K562 (cell line): ENCODE measurements around the gene EHBP1. TPM values are rescaled to one million over a fixed set of nuclear protein-coding genes. Genes with fewer than 3 reads are reported as not detected.

ENCODE experiments used
- ATAC-seq: fragments of 200-7000 bp; cut with Tn5 transposase; 3 replicates; pipeline ENCODE4 v1.9.1; 2020; ENCODE audit warnings: moderate library complexity
- BruUV-seq: library from RNA; stranded (reverse); fragments of 400-500 nt; replicated peaks from 2 replicates; lab custom pipeline; 2021; lab: Mats Ljungman, UMichigan
- CTCF ChIA-PET: fragments of 300-600 bp; formaldehyde crosslinking; extraction: SDS; loops from one replicate; lab custom pipeline; 2021; ENCODE audit warnings: low intra/inter-chr PET ratio; lab: Yijun Ruan, JAX
- POLR2A ChIA-PET: fragments of 300-600, 350-650 bp; sonication (Branson Sonifier 250); formaldehyde crosslinking; extraction: SDS; loops from one replicate; lab custom pipeline; 2021; ENCODE audit warnings: antibody characterized with exemption, inconsistent platforms; lab: Yijun Ruan, JAX
- DNase-seq, 4 experiments: peaks; one replicate each; pipeline versions ENCODE4 v3.0.0 to v3.0.0-alpha.2; 2011 to 2018; ENCODE audit warnings: low spot score in 3 of 4, mixed read lengths in 3 of 4; ENCODE audit errors: extremely low read depth in 1 of 4
- FAIRE-seq: peaks from 2 replicates; lab custom pipeline; 2011; peaks lifted over from hg19 to GRCh38; lab: Jason Lieb, UNC
- H2AFZ ChIP-seq: 2 replicates; pipeline ENCODE4 v1.6.0; 2011; ENCODE audit warnings: low read depth, low read length, control low read depth, inconsistent platforms
- H3K27ac ChIP-seq: fragments of 200-600 bp; 3 replicates; pipeline ENCODE4 v1.8.0; 2011; ENCODE audit warnings: low read depth, mild to moderate bottlenecking, control low read depth, inconsistent platforms, low read length, moderate library complexity, mixed read lengths; ENCODE audit errors: extremely low read depth
- H3K27me3 ChIP-seq, 2 experiments: fragments of 300-600 bp in 1 of 2; 2 replicates in 1 of 2; 3 replicates in 1 of 2; pipeline versions ENCODE4 v1.6.0 to v1.8.0; 2011; ENCODE audit warnings: inconsistent platforms in 2 of 2, low read length in 2 of 2, mild to moderate bottlenecking in 1 of 2, mixed read lengths in 1 of 2, moderate library complexity in 1 of 2; ENCODE audit not compliant: control insufficient read depth in 2 of 2, insufficient read depth in 2 of 2
- H3K36me3 ChIP-seq: fragments of 300-600 bp; 3 replicates; pipeline ENCODE4 v1.8.0; 2011; ENCODE audit warnings: mild to moderate bottlenecking, low read length, inconsistent platforms; ENCODE audit not compliant: control insufficient read depth, insufficient read depth
- H3K4me1 ChIP-seq, 2 experiments: fragments of 200-600 bp in 1 of 2; replicated peaks in 1 of 2; 2 replicates in 1 of 2; 3 replicates in 1 of 2; pipeline versions ENCODE4 v1.5.1 to v1.8.0; 2011; ENCODE audit warnings: inconsistent platforms in 2 of 2, low read length in 2 of 2, mild to moderate bottlenecking in 1 of 2, mixed read lengths in 1 of 2, moderate library complexity in 1 of 2; ENCODE audit not compliant: control insufficient read depth in 2 of 2, insufficient read depth in 2 of 2
- H3K4me2 ChIP-seq: 2 replicates; pipeline ENCODE4 v1.6.1; 2011; ENCODE audit warnings: low read length, control low read depth, inconsistent platforms, mixed read lengths; ENCODE audit not compliant: insufficient read depth
- H3K4me3 ChIP-seq: fragments of 200-600 bp; sonication (generic), shearing (Covaris generic); 2 replicates; pipeline ENCODE4 v1.5.1; 2016; ENCODE audit warnings: control low read depth, inconsistent platforms
- H3K79me2 ChIP-seq: fragments of 200-600 bp; 3 replicates; pipeline ENCODE4 v1.8.0; 2011; ENCODE audit warnings: low read length, inconsistent platforms; ENCODE audit not compliant: control insufficient read depth, insufficient read depth
- H3K9ac ChIP-seq, 2 experiments: 2 replicates each; pipeline versions ENCODE4 v1.6.0 to v1.6.1; 2011; ENCODE audit warnings: low read depth in 2 of 2, low read length in 2 of 2, control low read depth in 1 of 2, inconsistent platforms in 1 of 2, mild to moderate bottlenecking in 1 of 2, mixed read lengths in 1 of 2; ENCODE audit not compliant: insufficient read depth in 1 of 2
- H3K9me1 ChIP-seq: one replicate; pipeline ENCODE4 v1.6.0; 2011; ENCODE audit warnings: inconsistent platforms, mild to moderate bottlenecking, low read length, moderate library complexity; ENCODE audit not compliant: control insufficient read depth, insufficient read depth
- H3K9me3 ChIP-seq: replicated peaks from 2 replicates; pipeline ENCODE4 v1.5.1; 2011; ENCODE audit warnings: low read depth, low read length, inconsistent platforms; ENCODE audit not compliant: control insufficient read depth, insufficient read depth
- H4K20me1 ChIP-seq: replicated peaks from 2 replicates; pipeline ENCODE4 v1.6.1; 2011; ENCODE audit warnings: low read length, inconsistent platforms, mixed read lengths; ENCODE audit not compliant: control insufficient read depth, insufficient read depth
- CHD4 ChIP-seq: fragments of 200-600 bp; sonication (generic); IDR thresholded peaks from 3 replicates; pipeline ENCODE4 v1.6.1; 2012; ENCODE audit warnings: low read depth, mild to moderate bottlenecking, mixed read lengths, low read length, inconsistent platforms; ENCODE audit not compliant: insufficient read depth, insufficient replicate concordance, poor library complexity, severe bottlenecking
- ELF4 ChIP-seq: fragments of 450-650 bp; formaldehyde crosslinking; IDR thresholded peaks from 2 replicates; pipeline ENCODE4 v1.4.0; 2022; ENCODE audit warnings: missing genetic modification characterization
- KAT2B ChIP-seq: IDR thresholded peaks from one replicate; pipeline ENCODE4 v1.6.1; 2012; ENCODE audit warnings: low read depth, mild to moderate bottlenecking, control low read depth, inconsistent platforms, low read length, moderate library complexity
- NFXL1 ChIP-seq: fragments of 450-650 bp; formaldehyde crosslinking; IDR thresholded peaks from 2 replicates; pipeline ENCODE4 v1.4.0; 2021; ENCODE audit warnings: mild to moderate bottlenecking
- SMARCA4 ChIP-seq: fragments of 450-650 bp; IDR thresholded peaks from 2 replicates; pipeline ENCODE4 v1.6.1; 2016
- TEAD2 ChIP-seq: fragments of 450-650 bp; IDR thresholded peaks from 2 replicates; pipeline ENCODE4 v1.6.1; 2016; ENCODE audit warnings: missing genetic modification characterization, control low read depth, missing compliant biosample characterization
- TRIM28 ChIP-seq: fragments of 450-650 bp; IDR thresholded peaks from 2 replicates; pipeline ENCODE4 v1.6.1; 2017
- ZBTB1 ChIP-seq: sonication (generic); formaldehyde crosslinking; IDR thresholded peaks from 2 replicates; pipeline ENCODE4 v1.8.1; 2023; ENCODE audit warnings: missing genetic modification reagents, low read depth, mild to moderate bottlenecking, borderline replicate concordance
- ZNF311 ChIP-seq: fragments of 250-450 bp; sonication (Bioruptor Pico); IDR thresholded peaks from 2 replicates; pipeline ENCODE4 v1.4.0; 2020; ENCODE audit warnings: mild to moderate bottlenecking, moderate library complexity
- ZNF316 ChIP-seq: fragments of 450-650 bp; IDR thresholded peaks from 2 replicates; pipeline ENCODE4 v1.6.1; 2016
- ZNF766 ChIP-seq: fragments of 200-800 bp; sonication (Bioruptor generic); conservative IDR thresholded peaks from 2 replicates; pipeline ENCODE4 v1.6.1; 2016; ENCODE audit warnings: missing genetic modification characterization, missing compliant biosample characterization
- WGBS: fragments of 100-300 bp; shearing (Covaris generic); methylation state at CpG from one replicate; pipeline ENCODE4 v1.1.6; 2016; ENCODE audit warnings: low coverage, mixed read lengths; ENCODE audit not compliant: insufficient coverage; ENCODE audit errors: missing lambda C conversion rate; 5-methylcytosine and 5-hydroxymethylcytosine counted together
- in situ Hi-C: fragments of 300-500 bp; cut with MboI; formaldehyde crosslinking; loops from 4 replicates; pipeline ENCODE4 v1.15.0; 2018; ENCODE audit warnings: inconsistent platforms, mixed read lengths
- intact Hi-C: fragments of 100-400 bp; cut with micrococcal nuclease; formaldehyde crosslinking; loops from 2 replicates; pipeline ENCODE4 v1.14.2; 2022
- polyA plus RNA-seq, 8 experiments: library from polyadenylated mRNA; depleted of rRNA in 4 of 8; stranded (reverse) in 5 of 8; unstranded in 3 of 8; fragments of >200 nt; fragmentation: Nextera tagmentation in 2 of 8; fragmentation: Illumina TruSeq in 1 of 8; extraction: Ambion mirVana in 2 of 8; extraction: Trizol in 1 of 8; gene quantifications; 2 replicates each; pipeline versions ENCODE4 v1.2.1 to v1.2.3, GENCODE V29; 2011 to 2014; ENCODE audit warnings: inconsistent platforms in 1 of 8, missing spikeins in 1 of 8
- total RNA-seq, 7 experiments: library from RNA; depleted of rRNA in 6 of 7; stranded (reverse); fragments of >200 nt in 6 of 7; fragmentation: Illumina TruSeq in 2 of 7; extraction: Trizol in 2 of 7; gene quantifications; 2 replicates each; pipeline versions ENCODE4 v1.2.1 to v1.2.3, GENCODE V29; 2011 to 2021; ENCODE audit warnings: low replicate concordance in 1 of 7
- TF ChIP-seq, protein P1 (sequence below): sonication (generic); formaldehyde crosslinking; IDR thresholded peaks from 2 replicates; pipeline ENCODE4 v1.5.0; 2020; ENCODE audit warnings: missing genetic modification reagents
- TF ChIP-seq, protein P2 (sequence below): fragments of 450-650 bp; IDR thresholded peaks from 2 replicates; pipeline ENCODE4 v1.7.1; 2018; ENCODE audit warnings: mild to moderate bottlenecking, low read depth; ENCODE audit not compliant: partially characterized antibody

EHBP1 gene
- total and polyA plus RNA-seq, 9 of the 15 experiments (the other 6 are each of a cell fraction or from before 2014, with no cell fraction given) = 8.9 to 26.6 (median 19.3) TPM

DNA sequence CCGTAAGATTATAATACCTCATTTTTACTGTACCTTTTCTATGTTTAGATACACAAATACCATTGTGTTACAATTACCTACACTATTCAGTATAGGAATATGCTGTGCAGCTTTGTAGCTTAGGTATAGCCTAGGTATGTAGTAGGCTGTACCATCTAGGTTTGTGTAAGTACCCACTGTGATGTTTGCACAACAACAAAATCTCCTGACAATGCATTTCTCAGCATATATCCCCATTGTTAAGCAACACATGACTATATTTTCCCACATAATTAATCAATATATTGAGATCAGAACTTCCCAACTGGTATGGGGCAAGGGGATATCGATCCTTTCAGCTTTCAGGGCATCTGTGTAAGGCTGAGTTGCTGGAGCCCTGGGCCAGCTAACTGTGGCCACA is 238.8 kb downstream of the EHBP1 start:
- Histone ChIP-seq H3K27ac (no peak overlapping the region), H3K9ac (no peak overlapping the region), H3K4me1 (no peaks in the 10 kb centered on the region), H3K4me2 (no peak overlapping the region), H3K4me3 (no peak overlapping the region), H2AFZ (no peak overlapping the region), H3K9me3 (no peaks in the 10 kb centered on the region), H3K9me1 (no peaks in the 10 kb centered on the region), H3K79me2 (no peaks in the 10 kb centered on the region), H3K36me3 (no peaks in the 10 kb centered on the region), H4K20me1 (no peaks in the 10 kb centered on the region), H3K27me3 (no peaks in the 10 kb centered on the region)
- ChIA-PET CTCF (no interaction called here), POLR2A (no interaction called here)
- in situ Hi-C loops = loop anchor here (25.0 kb wide), 1 partner anchor 243 kb away; no protein-coding TSS in a partner anchor
- DNase-seq (no peak), FAIRE-seq (no peak), ATAC-seq (no peak)
- WGBS = 82% methylated on average over 2 of the region's 2 CpGs
- TF ChIP-seq ZNF311 (CRISPR knock-in tag) = no peak
- TF ChIP-seq ZNF316 = 0 out of 2 replicates have a peak, but pooled peaks have one; percentile 18
- TF ChIP-seq, protein P1, sequence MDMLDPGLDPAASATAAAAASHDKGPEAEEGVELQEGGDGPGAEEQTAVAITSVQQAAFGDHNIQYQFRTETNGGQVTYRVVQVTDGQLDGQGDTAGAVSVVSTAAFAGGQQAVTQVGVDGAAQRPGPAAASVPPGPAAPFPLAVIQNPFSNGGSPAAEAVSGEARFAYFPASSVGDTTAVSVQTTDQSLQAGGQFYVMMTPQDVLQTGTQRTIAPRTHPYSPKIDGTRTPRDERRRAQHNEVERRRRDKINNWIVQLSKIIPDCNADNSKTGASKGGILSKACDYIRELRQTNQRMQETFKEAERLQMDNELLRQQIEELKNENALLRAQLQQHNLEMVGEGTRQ (CRISPR knock-in tag) = no peak
- intact Hi-C loops = loop anchor here (5.0 to 10.0 kb wide), 3 partner anchors 243 to 543 kb away; no protein-coding TSS in a partner anchor
- BruUV-seq = no TSS peak

DNA sequence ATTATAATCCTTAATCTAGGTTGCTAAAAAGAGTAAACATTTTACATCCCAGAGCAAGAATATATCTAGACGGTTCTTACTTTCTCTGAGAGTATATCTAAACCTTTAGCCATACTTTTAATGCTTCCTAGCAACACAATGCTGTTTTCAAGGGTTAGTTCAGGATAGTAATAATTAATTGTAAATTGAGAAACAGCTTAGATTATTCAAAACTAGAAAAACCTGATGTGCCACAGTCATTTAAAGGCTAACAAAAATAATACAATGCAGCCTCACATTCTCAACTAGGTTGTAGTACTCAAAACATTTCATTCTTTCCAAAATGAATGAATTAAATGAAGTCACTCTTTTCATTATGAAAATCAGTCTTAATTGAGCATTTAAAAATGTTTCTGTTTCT is 241.9 kb downstream of the EHBP1 start:
- no peak overlapping the region for H2AFZ ChIP-seq
- BruUV-seq = no TSS peak
- POLR2A ChIA-PET = no interaction called here
- H3K27me3 ChIP-seq = no peaks in the 10 kb centered on the region
- ATAC-seq = no peak
- no peak overlapping the region for H3K4me2 ChIP-seq
- H3K9me3 ChIP-seq = no peaks in the 10 kb centered on the region
- H3K36me3 ChIP-seq = no peaks in the 10 kb centered on the region
- no peak overlapping the region for H3K9ac ChIP-seq
- no peaks in the 10 kb centered on the region for H3K9me1 ChIP-seq
- no peaks in the 10 kb centered on the region for H4K20me1 ChIP-seq
- intact Hi-C loops (loop anchor here (10.0 kb wide), 1 partner anchor 493 kb away; no protein-coding TSS in a partner anchor), in situ Hi-C loops (loop anchor here (25.0 kb wide), 1 partner anchor 240 kb away; no protein-coding TSS in a partner anchor)
- H3K4me1 ChIP-seq = no peaks in the 10 kb centered on the region
- FAIRE-seq = no peak
- H3K79me2 ChIP-seq = no peaks in the 10 kb centered on the region
- no peak overlapping the region for H3K4me3 ChIP-seq
- no peak for DNase-seq
- CTCF ChIA-PET = no interaction called here
- 33% methylated on average over 1 of the region's 1 CpG for WGBS
- H3K27ac ChIP-seq = no peak overlapping the region
- no peak for TF ChIP-seq TRIM28
- TF ChIP-seq, protein P2, sequence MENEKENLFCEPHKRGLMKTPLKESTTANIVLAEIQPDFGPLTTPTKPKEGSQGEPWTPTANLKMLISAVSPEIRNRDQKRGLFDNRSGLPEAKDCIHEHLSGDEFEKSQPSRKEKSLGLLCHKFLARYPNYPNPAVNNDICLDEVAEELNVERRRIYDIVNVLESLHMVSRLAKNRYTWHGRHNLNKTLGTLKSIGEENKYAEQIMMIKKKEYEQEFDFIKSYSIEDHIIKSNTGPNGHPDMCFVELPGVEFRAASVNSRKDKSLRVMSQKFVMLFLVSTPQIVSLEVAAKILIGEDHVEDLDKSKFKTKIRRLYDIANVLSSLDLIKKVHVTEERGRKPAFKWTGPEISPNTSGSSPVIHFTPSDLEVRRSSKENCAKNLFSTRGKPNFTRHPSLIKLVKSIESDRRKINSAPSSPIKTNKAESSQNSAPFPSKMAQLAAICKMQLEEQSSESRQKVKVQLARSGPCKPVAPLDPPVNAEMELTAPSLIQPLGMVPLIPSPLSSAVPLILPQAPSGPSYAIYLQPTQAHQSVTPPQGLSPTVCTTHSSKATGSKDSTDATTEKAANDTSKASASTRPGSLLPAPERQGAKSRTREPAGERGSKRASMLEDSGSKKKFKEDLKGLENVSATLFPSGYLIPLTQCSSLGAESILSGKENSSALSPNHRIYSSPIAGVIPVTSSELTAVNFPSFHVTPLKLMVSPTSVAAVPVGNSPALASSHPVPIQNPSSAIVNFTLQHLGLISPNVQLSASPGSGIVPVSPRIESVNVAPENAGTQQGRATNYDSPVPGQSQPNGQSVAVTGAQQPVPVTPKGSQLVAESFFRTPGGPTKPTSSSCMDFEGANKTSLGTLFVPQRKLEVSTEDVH = no peak
- no peak for TF ChIP-seq KAT2B
- no peak for TF ChIP-seq ZBTB1 (CRISPR knock-in tag)
- no peak for TF ChIP-seq NFXL1 (CRISPR knock-in tag)
- TF ChIP-seq ELF4 (CRISPR knock-in tag) = no peak
- no peak for TF ChIP-seq CHD4
- TF ChIP-seq SMARCA4 = no peak
- no peak for TF ChIP-seq TEAD2 (tag)
- no peak for TF ChIP-seq ZNF766 (CRISPR knock-in tag)
